Stimulated activated CD8-positive, alpha-beta memory T cell treated with anti-CD3 and anti-CD28 coated beads, Interleukin-4, amount 100 ng/mL, for 1 hour (primary cell): ENCODE results near the gene MZT2A.
"Not testable (repeated sequence)": the region's sequence is repeated elsewhere in the genome, so short reads cannot be mapped to it uniquely, and the experiment has no call there.

Experiments
- DNase-seq, 2 donors: peaks; one replicate each; pipeline ENCODE4 v3.0.0-alpha.2; 2020; ENCODE audit warnings: low read depth in 2 of 2, low spot score in 1 of 2

The MZT2A gene

GRCh38 chr2:131521524-131521923 lies 29.3 kb upstream of the MZT2A start:
- DNase-seq, result not testable (repeated sequence)

GRCh38 chr2:131520526-131520925 lies 28.3 kb upstream of the MZT2A start:
- DNase-seq, result no peak

GRCh38 chr2:131519871-131520470 lies 27.8 kb upstream of the MZT2A start:
- DNase-seq, result not testable (repeated sequence)

- DNase-seq, result no peak
Observed at GRCh38 chr2:131519466-131519865, 27.3 kb upstream of the MZT2A start.

- not testable (repeated sequence) for DNase-seq
Observed at GRCh38 chr2:131518531-131518930, 26.3 kb upstream of the MZT2A start.

GRCh38 chr2:131517856-131518255 lies 25.7 kb upstream of the MZT2A start:
- DNase-seq, result not testable (repeated sequence)

- DNase-seq, result no peak
Observed at GRCh38 chr2:131517106-131517831, 25.1 kb upstream of the MZT2A start.

GRCh38 chr2:131516621-131517020 lies 24.4 kb upstream of the MZT2A start:
- DNase-seq, result not testable (repeated sequence)

GRCh38 chr2:131516011-131516410 lies 23.8 kb upstream of the MZT2A start:
- DNase-seq, result no peak

GRCh38 chr2:131515235-131515634 lies 23.0 kb upstream of the MZT2A start:
- not testable (repeated sequence) for DNase-seq

- DNase-seq, result not testable (repeated sequence)
Observed at GRCh38 chr2:131514408-131515166, 22.4 kb upstream of the MZT2A start.

- DNase-seq, result not testable (repeated sequence)
Observed at GRCh38 chr2:131511969-131512870, 20.0 kb upstream of the MZT2A start.

GRCh38 chr2:131511291-131511968 lies 19.2 kb upstream of the MZT2A start:
- not testable (repeated sequence) for DNase-seq

- no peak for DNase-seq
Observed at GRCh38 chr2:131509615-131510014, 17.4 kb upstream of the MZT2A start.

- DNase-seq, result not testable (repeated sequence)
Observed at GRCh38 chr2:131504082-131504750, 12.0 kb upstream of the MZT2A start.

GRCh38 chr2:131503587-131503986 lies 11.4 kb upstream of the MZT2A start:
- not testable (repeated sequence) for DNase-seq

- not testable (repeated sequence) for DNase-seq
Observed at GRCh38 chr2:131498321-131498973, 6.2 kb upstream of the MZT2A start.

GRCh38 chr2:131495506-131495905 lies 3.3 kb upstream of the MZT2A start:
- not testable (repeated sequence) for DNase-seq
